HCT116 (cell line): Measurements from ENCODE around the gene UNKL. TPM values are rescaled to one million over a fixed set of nuclear protein-coding genes. Genes with fewer than 3 reads are reported as not detected.

Source experiments
- ATAC-seq: fragments of 200-7000 bp; cut with Tn5 transposase; 2 replicates; pipeline ENCODE4 v1.9.1; 2020; ENCODE audit warnings: mild to moderate bottlenecking, moderate library complexity
- BruUV-seq: library from RNA; stranded (reverse); fragments of 400-500 nt; replicated peaks from 2 replicates; lab custom pipeline; 2021; lab: Mats Ljungman, UMichigan
- CTCF ChIA-PET: fragments of 300-600 bp; sonication (Branson Sonifier 250); formaldehyde crosslinking; loops from one replicate; lab custom pipeline; 2021; ENCODE audit warnings: antibody characterized with exemption; lab: Charles Lee
- POLR2A ChIA-PET: fragments of 300-600, 350-600 bp; sonication (Branson Sonifier 250); formaldehyde crosslinking; loops from one replicate; lab custom pipeline; 2021; ENCODE audit warnings: antibody characterized with exemption; lab: Charles Lee
- RAD21 ChIA-PET, 2 experiments: fragments of 300-600 bp; sonication (Branson Sonifier 250); formaldehyde crosslinking; loops; one replicate each; lab custom pipeline; 2023; ENCODE audit warnings: low total read pairs in 2 of 2; ENCODE audit not compliant: uncharacterized antibody in 2 of 2, unreplicated experiment in 2 of 2, low non-redundant PET in 1 of 2; lab: Charles Lee
- DNase-seq: peaks from one replicate; pipeline ENCODE4 v3.0.0-alpha.2; 2010; ENCODE audit warnings: low read depth, low spot score
- H2AFZ ChIP-seq: fragments of 200-600 bp; shearing (Covaris generic), sonication (generic); 2 replicates; pipeline ENCODE4 v1.6.1; 2017; ENCODE audit warnings: low read depth, mixed run types, mixed read lengths, antibody characterized with exemption, low read length; ENCODE audit not compliant: poor library complexity, severe bottlenecking
- H3K27ac ChIP-seq: 2 replicates; pipeline ENCODE4 v1.5.1; 2012; ENCODE audit warnings: low read depth, low read length
- H3K27me3 ChIP-seq: fragments of 200-600 bp; sonication (generic); 2 replicates; pipeline ENCODE4 v1.6.1; 2016; ENCODE audit warnings: mixed run types, low read length, mixed read lengths; ENCODE audit not compliant: insufficient read depth
- H3K36me3 ChIP-seq, 2 experiments: fragments of 200-500 bp in 1 of 2; fragments of 200-600 bp in 1 of 2; sonication (Bioruptor generic) in 1 of 2; sonication (generic) in 1 of 2; 2 replicates each; pipeline versions ENCODE4 v1.5.1 to v1.6.1; 2014 to 2016; ENCODE audit warnings: low read length in 2 of 2, inconsistent platforms in 1 of 2, mixed read lengths in 1 of 2, mixed run types in 1 of 2; ENCODE audit not compliant: insufficient read depth in 2 of 2, control insufficient read depth in 1 of 2
- H3K4me1 ChIP-seq, 2 experiments: fragments of 200-600 bp in 1 of 2; sonication (generic) in 1 of 2; 2 replicates each; pipeline versions ENCODE4 v1.5.1 to v1.6.1; 2012 to 2017; ENCODE audit warnings: low read length in 2 of 2, inconsistent platforms in 1 of 2, mild to moderate bottlenecking in 1 of 2, mixed read lengths in 1 of 2, mixed run types in 1 of 2, moderate library complexity in 1 of 2; ENCODE audit not compliant: insufficient read depth in 2 of 2, control insufficient read depth in 1 of 2
- H3K4me2 ChIP-seq: fragments of 200-600 bp; sonication (generic); 2 replicates; pipeline ENCODE4 v1.6.1; 2017; ENCODE audit warnings: mixed run types, low read length, mixed read lengths
- H3K4me3 ChIP-seq, 2 experiments: fragments of 200-600 bp in 1 of 2; sonication (generic) in 1 of 2; replicated peaks in 1 of 2; 2 replicates each; pipeline ENCODE4 v1.5.1; 2011 to 2016; ENCODE audit warnings: low read length in 2 of 2, control low read depth in 1 of 2, low read depth in 1 of 2, mild to moderate bottlenecking in 1 of 2, mixed read lengths in 1 of 2, mixed run types in 1 of 2
- H3K79me2 ChIP-seq: fragments of 200-600 bp; sonication (generic); 2 replicates; pipeline ENCODE4 v1.6.1; 2017; ENCODE audit warnings: mild to moderate bottlenecking, mixed run types, low read length, moderate library complexity, mixed read lengths; ENCODE audit not compliant: insufficient read depth
- H3K9ac ChIP-seq: fragments of 200-600 bp; sonication (generic); 2 replicates; pipeline ENCODE4 v1.6.1; 2016; ENCODE audit warnings: low read length, mixed read lengths
- H3K9me2 ChIP-seq: fragments of 200-600 bp; sonication (generic), shearing (Covaris generic); 2 replicates; pipeline ENCODE4 v1.6.1; 2017; ENCODE audit warnings: mixed run types, mild to moderate bottlenecking, moderate library complexity; ENCODE audit not compliant: insufficient read depth
- H3K9me3 ChIP-seq, 2 experiments: fragments of 200-500 bp in 1 of 2; fragments of 200-600 bp in 1 of 2; sonication (Bioruptor generic) in 1 of 2; sonication (generic) in 1 of 2; 2 replicates each; pipeline ENCODE4 v1.6.1; 2014 to 2017; ENCODE audit warnings: low read length in 2 of 2, mixed read lengths in 2 of 2, inconsistent platforms in 1 of 2, low read depth in 1 of 2, mild to moderate bottlenecking in 1 of 2, mixed run types in 1 of 2, moderate library complexity in 1 of 2; ENCODE audit not compliant: control insufficient read depth in 1 of 2, insufficient read depth in 1 of 2
- H4K20me1 ChIP-seq: fragments of 200-600 bp; sonication (generic), shearing (Covaris generic); 2 replicates; pipeline ENCODE4 v1.6.1; 2017; ENCODE audit warnings: mixed run types, mild to moderate bottlenecking, moderate library complexity; ENCODE audit not compliant: insufficient read depth
- CBX3 ChIP-seq: IDR thresholded peaks from 2 replicates; pipeline ENCODE4 v1.6.1; 2012; ENCODE audit warnings: low read depth
- CEBPB ChIP-seq: IDR thresholded peaks from 2 replicates; pipeline ENCODE4 v1.6.1; 2012; ENCODE audit warnings: low read depth
- EGR1 ChIP-seq: IDR thresholded peaks from 2 replicates; pipeline ENCODE4 v1.6.1; 2012; ENCODE audit warnings: low read depth
- POLR2A ChIP-seq: IDR thresholded peaks from 2 replicates; pipeline ENCODE4 v1.7.0; 2011; ENCODE audit warnings: borderline replicate concordance; ENCODE audit not compliant: insufficient read depth, insufficient read length; ENCODE audit errors: extremely low read depth
- POLR2AphosphoS5 ChIP-seq: IDR thresholded peaks from 2 replicates; pipeline ENCODE4 v1.6.1; 2011; ENCODE audit warnings: mild to moderate bottlenecking, low read depth, low read length, moderate library complexity
- RAD21 ChIP-seq: IDR thresholded peaks from 2 replicates; pipeline ENCODE4 v1.6.1; 2012; ENCODE audit warnings: low read depth, mild to moderate bottlenecking
- SIN3A ChIP-seq: IDR thresholded peaks from 2 replicates; pipeline ENCODE4 v1.6.1; 2012; ENCODE audit warnings: low read depth
- SRF ChIP-seq: IDR thresholded peaks from 2 replicates; pipeline ENCODE4 v1.6.1; 2012; ENCODE audit warnings: low read depth
- TCF7L2 ChIP-seq: IDR thresholded peaks from 2 replicates; pipeline ENCODE4 v1.7.0; 2011; ENCODE audit warnings: borderline replicate concordance, inconsistent platforms; ENCODE audit not compliant: insufficient read depth, insufficient read length; ENCODE audit errors: extremely low read depth
- YY1 ChIP-seq: IDR thresholded peaks from 2 replicates; pipeline ENCODE4 v1.6.1; 2011; ENCODE audit warnings: low read length, low read depth, moderate library complexity, mild to moderate bottlenecking; ENCODE audit not compliant: insufficient replicate concordance; ENCODE audit errors: extremely low read depth
- ZFX ChIP-seq: fragments of 450-650 bp; IDR thresholded peaks from 2 replicates; pipeline ENCODE4 v1.6.1; 2017
- ZNF274 ChIP-seq: fragments of 200-500 bp; sonication (Bioruptor generic); IDR thresholded peaks from 2 replicates; pipeline ENCODE4 v1.6.1; 2014; ENCODE audit warnings: mild to moderate bottlenecking, low read depth, low read length, inconsistent platforms
- intact Hi-C: fragments of 100-400 bp; cut with micrococcal nuclease; formaldehyde crosslinking; loops from 2 replicates; pipeline ENCODE4 v1.10.0; 2022
- total RNA-seq: library from RNA; stranded (reverse); gene quantifications from one replicate; pipeline ENCODE4 v1.2.1, GENCODE V29; 2021; ENCODE audit not compliant: unreplicated experiment
- TF ChIP-seq, protein P1 (sequence below): IDR thresholded peaks from 2 replicates; pipeline ENCODE4 v1.6.1; 2012
- TF ChIP-seq, protein P2 (sequence below): IDR thresholded peaks from 2 replicates; pipeline ENCODE4 v1.6.1; 2012
- TF ChIP-seq, protein P3 (sequence below), 3 experiments: fragments of 200-600 bp in 1 of 3; sonication (generic) in 1 of 3; IDR thresholded peaks in 2 of 3; conservative IDR thresholded peaks in 1 of 3; 2 replicates each; pipeline ENCODE4 v1.5.1; 2012 to 2017; ENCODE audit warnings: low read depth in 2 of 3, low read length in 2 of 3, antibody characterized with exemption in 1 of 3, borderline replicate concordance in 1 of 3, control low read depth in 1 of 3, mild to moderate bottlenecking in 1 of 3, mixed read lengths in 1 of 3, mixed run types in 1 of 3, moderate library complexity in 1 of 3; ENCODE audit not compliant: insufficient read depth in 1 of 3
- TF ChIP-seq, protein P4 (sequence below): IDR thresholded peaks from 2 replicates; pipeline ENCODE4 v1.6.1; 2011; ENCODE audit warnings: mild to moderate bottlenecking, low read length, moderate library complexity; ENCODE audit not compliant: insufficient replicate concordance; ENCODE audit errors: extremely low read depth

UNKL gene
- total RNA-seq, 1 experiment from 2014 or later, result 24.9 TPM

DNA sequence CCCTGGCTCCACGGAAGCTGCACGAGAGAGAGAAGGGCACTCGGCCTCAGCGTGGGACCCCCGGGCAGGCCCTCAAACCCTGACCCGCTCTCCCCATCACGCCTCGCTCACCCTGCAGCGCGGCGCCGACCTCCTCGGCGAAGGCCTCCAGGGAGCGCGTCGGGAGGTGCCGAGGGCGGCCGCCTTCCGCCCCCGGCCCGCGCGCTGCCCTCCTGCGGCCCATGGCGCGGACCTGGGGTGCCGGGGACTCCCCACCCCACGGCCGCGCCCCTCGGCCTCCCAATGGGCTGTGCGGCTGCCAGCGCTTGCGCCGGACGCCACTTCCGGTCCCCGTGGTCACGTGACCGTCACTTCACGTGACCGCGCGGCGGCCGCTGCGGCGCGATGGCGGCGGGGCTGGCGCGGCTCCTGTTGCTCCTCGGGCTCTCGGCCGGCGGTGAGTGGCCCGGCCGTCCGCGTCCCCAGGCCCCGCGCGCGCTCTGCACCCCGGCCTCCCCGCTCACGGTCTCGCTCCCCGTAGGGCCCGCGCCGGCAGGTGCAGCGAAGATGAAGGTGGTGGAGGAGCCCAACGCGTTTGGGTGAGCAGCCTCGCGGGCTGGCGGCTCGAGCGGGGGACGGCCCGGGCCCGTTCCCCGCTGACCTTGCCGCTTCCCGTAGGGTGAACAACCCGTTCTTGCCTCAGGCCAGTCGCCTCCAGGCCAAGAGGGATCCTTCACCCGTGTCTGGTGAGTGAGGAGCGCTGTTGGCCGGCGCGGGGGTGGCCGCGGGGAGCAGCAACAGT lies 62.7 kb downstream of the UNKL start, which contains the start of the genes GNPTG and TSR3:
Gene GNPTG, plus strand, starts transcription at position 350 of the 781 bp plus-strand sequence. Its CDS starts 35 bp downstream, at position 385.
Gene TSR3, minus strand, starts transcription at position 297 of the 781 bp plus-strand sequence. Its CDS starts 74 bp downstream, at position 223.
- no peak within 1 kb of the TSS for H2AFZ ChIP-seq
- RAD21 ChIA-PET, result no interaction called here

More for the DNA sequence above, 62.7 kb downstream of the UNKL start, which contains the start of the genes GNPTG and TSR3:
- DNase-seq (peak; percentile 60), ATAC-seq (peak; percentile 82)
- Histone ChIP-seq H3K36me3 (peaks cover 0 to 9% of the 10 kb centered on the region in 2 experiments; a peak in 1 of 4 replicates), H3K9me3 (no peaks in the 10 kb centered on the region), H4K20me1 (no peaks in the 10 kb centered on the region), H3K4me1 (peaks cover 17 to 28% of the 10 kb centered on the region in 2 experiments), H3K27me3 (no peaks in the 10 kb centered on the region), H3K9ac (peak within 1 kb of the TSS; percentile 86), H3K79me2 (peaks cover 66% of the 10 kb centered on the region), H3K4me2 (peak within 1 kb of the TSS; percentile 78), H3K4me3 (peak within 1 kb of the TSS; percentile 91 to 99), H3K27ac (peak within 1 kb of the TSS; percentile 81), H3K9me2 (no peaks in the 10 kb centered on the region)
- BruUV-seq, result no TSS peak
- POLR2A ChIA-PET, result no interaction called here
- intact Hi-C loops, result no loop called here
- CTCF ChIA-PET, result no interaction called here
- TF ChIP-seq, protein P1, sequence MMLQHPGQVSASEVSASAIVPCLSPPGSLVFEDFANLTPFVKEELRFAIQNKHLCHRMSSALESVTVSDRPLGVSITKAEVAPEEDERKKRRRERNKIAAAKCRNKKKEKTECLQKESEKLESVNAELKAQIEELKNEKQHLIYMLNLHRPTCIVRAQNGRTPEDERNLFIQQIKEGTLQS, result no peak; the same call in 1 of the 2 replicates
- TF ChIP-seq, protein P2, sequence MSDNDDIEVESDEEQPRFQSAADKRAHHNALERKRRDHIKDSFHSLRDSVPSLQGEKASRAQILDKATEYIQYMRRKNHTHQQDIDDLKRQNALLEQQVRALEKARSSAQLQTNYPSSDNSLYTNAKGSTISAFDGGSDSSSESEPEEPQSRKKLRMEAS, result peak; percentile 83; the same call in 1 of the 2 replicates
- peak; percentile 95 for TF ChIP-seq SIN3A
- TF ChIP-seq TCF7L2, result peak; percentile 26
- TF ChIP-seq, protein P3, sequence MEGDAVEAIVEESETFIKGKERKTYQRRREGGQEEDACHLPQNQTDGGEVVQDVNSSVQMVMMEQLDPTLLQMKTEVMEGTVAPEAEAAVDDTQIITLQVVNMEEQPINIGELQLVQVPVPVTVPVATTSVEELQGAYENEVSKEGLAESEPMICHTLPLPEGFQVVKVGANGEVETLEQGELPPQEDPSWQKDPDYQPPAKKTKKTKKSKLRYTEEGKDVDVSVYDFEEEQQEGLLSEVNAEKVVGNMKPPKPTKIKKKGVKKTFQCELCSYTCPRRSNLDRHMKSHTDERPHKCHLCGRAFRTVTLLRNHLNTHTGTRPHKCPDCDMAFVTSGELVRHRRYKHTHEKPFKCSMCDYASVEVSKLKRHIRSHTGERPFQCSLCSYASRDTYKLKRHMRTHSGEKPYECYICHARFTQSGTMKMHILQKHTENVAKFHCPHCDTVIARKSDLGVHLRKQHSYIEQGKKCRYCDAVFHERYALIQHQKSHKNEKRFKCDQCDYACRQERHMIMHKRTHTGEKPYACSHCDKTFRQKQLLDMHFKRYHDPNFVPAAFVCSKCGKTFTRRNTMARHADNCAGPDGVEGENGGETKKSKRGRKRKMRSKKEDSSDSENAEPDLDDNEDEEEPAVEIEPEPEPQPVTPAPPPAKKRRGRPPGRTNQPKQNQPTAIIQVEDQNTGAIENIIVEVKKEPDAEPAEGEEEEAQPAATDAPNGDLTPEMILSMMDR (IDR thresholded peaks at IDR 0.05 in 2 of 3, conservative IDR thresholded peaks at IDR 0.05 in 1 of 3; ENCODE audit: borderline replicate concordance in 1 of 3, insufficient read depth in 1 of 3, low read depth in 2 of 3, low read length in 2 of 3), result no peak
- no peak for TF ChIP-seq SRF
- TF ChIP-seq CBX3, result no peak
- TF ChIP-seq POLR2A, result peak; percentile 60
- peak; percentile 76 for TF ChIP-seq POLR2AphosphoS5
- TF ChIP-seq YY1, result peak; percentile 96
- TF ChIP-seq, protein P4, sequence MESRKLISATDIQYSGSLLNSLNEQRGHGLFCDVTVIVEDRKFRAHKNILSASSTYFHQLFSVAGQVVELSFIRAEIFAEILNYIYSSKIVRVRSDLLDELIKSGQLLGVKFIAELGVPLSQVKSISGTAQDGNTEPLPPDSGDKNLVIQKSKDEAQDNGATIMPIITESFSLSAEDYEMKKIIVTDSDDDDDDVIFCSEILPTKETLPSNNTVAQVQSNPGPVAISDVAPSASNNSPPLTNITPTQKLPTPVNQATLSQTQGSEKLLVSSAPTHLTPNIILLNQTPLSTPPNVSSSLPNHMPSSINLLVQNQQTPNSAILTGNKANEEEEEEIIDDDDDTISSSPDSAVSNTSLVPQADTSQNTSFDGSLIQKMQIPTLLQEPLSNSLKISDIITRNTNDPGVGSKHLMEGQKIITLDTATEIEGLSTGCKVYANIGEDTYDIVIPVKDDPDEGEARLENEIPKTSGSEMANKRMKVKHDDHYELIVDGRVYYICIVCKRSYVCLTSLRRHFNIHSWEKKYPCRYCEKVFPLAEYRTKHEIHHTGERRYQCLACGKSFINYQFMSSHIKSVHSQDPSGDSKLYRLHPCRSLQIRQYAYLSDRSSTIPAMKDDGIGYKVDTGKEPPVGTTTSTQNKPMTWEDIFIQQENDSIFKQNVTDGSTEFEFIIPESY, result no peak
- no peak for TF ChIP-seq CEBPB
- TF ChIP-seq RAD21, result no peak
- TF ChIP-seq ZNF274, result no peak
- TF ChIP-seq EGR1, result no peak
- TF ChIP-seq ZFX, result peak; percentile 88; the same call in 1 of the 2 replicates
